ENCODE results near the gene RERE.

RERE gene

DNA sequence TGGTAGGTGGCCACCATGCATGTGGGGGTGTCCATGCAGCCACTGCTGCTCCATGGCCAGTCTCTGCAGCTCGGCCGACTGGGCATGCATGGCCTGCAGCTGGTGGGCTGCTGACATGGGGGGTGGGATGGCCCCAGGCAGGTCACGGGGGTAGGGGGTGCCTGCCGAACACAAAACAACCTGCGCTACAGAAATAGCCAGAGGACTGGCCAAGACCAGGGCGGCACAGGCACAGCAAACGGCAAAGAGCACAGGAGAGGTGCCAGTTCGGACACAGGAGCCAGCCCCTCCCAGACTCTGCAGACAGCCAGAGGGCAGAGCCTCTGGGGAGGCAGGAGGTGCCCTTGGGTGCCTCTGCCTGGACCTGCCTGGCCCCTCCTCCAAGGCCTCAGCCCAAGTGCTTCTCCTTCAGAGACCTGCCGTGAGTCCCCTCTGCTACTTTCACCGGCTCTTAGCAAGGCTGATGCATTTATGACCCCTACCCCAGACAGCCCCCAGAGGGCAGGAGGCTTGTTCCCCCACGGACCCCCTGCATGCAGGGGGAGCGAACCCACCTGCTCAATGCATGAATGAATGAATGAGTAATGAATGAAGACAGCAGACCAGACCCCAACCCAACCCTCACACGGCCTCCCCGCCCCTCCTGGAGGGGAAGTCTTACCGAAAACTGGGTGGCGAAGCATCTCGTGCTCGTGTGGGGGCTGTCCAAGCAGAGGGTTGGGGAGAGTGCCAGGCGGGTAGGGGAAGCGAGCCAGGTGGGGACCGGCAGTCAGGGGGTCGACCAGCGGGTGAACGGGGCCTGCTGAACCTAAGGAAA is 461.8 kb downstream of the RERE start:
- DNase-seq, result no peak

DNA sequence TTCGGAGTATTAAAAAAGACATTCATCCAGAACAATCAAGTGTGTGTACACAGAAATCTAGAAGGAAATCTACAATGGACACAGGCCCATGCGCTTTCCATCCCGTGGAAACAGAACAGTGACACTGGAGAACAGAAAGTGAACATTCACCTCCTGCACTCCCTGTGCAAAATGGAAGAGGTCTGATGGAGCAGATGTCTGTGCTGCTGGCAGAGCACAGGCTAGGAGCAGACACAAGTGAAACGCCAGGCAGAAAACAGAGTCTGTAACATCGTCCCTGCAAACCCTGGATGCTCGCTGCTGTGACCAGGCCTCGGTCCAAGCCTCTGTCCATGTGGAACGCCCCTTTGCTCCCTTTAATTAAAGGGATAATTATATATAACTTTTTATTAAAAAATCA is 463.4 kb downstream of the RERE start:
- DNase-seq, result no peak

DNA sequence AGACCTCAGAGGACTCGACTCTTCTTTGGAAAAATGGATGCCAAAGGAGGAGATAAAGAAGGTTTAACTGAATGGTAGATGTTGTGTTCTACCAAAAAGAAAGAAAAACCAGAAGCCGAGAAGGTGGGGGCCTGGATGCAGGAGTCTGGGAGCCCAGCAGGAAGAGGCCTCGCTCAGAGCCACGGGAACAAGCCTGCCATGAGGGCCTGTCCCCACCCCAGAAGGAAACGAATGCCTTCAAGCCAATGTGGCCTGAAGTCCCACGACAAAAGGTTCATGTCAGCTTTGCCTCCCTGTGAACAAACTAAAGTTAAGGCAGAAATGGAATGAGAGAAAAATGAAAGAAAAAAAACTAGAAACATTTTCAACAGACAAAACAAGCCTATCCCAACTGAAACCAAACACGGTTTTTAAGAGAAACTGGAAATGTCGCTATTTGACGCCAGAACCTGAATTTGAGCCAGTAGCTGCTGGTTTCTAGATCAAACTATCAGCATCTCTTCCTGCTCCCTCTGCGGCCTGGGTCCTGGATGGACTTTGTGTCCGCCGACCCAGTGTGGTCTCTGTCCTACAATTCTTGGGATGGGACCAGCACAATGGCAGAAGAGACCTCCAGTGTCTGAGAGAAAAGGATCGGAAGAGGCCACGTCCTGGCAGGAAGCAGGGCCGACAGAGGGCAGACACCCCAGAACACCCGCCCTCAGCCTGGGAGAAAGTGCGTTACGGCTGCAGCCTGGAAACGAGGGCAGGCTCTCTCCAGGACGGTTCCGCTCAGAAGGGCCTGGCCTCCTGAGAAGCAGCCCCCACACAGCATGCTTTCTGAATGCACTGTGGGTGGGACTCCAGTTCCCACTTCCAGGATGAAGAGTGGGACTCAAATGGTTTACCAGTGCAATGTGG is 464.3 kb downstream of the RERE start:
- DNase-seq, result no peak

DNA sequence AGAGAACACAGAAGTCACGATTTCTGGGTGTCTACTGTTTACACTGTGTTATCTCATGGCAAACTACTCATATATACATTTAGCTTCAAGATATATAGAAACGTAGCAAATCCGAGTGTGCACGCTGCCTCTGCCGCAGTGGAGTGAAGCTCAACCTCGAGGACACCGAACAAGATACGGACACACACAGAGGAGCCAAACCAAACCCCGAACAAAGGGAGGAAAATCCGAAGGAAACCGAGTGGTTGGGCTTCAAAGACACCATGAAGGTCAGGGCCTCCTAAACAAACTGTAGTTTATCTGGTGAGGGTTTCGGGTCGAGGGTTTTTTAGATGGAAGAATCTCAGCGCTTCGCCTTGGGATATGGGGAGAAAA is 465.0 kb downstream of the RERE start:
- no peak for DNase-seq

DNA sequence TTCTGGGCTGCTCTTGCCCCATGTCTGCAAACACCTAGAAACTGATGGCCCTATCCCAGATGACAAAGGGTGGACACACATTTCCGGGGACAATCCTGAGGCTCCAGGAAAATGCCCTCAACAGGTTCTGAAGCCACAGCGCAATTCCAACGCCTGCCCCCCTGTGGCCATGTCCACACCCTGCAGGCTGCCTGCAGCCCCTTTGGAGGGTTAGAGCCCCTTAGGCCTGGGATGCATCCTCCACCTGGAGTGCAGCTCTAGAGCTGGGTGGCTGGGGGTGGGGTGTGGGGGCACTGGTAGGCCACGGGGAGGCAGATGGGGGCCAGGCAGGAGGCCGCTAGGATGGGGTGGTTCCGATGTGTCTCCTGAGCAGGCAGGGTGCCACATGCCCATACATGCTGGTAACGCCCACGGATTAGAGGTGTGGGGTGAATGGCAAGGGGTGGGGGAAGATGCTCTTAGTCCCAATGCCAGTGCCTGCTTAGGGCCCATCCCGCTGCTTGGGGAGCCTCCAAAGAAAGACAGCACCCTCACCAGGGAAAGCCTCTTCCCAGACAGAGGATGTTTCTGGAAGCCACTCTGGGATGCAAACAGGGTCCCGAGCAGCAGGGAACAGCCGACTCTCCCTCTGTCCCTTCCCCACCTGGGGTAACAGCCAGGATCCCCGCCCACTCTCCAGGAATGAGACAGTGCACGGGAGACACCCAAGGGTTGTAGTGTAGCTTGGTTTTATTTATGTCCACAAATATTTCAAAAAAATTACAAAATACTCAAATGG is 465.6 kb downstream of the RERE start:
- no peak for DNase-seq

DNA sequence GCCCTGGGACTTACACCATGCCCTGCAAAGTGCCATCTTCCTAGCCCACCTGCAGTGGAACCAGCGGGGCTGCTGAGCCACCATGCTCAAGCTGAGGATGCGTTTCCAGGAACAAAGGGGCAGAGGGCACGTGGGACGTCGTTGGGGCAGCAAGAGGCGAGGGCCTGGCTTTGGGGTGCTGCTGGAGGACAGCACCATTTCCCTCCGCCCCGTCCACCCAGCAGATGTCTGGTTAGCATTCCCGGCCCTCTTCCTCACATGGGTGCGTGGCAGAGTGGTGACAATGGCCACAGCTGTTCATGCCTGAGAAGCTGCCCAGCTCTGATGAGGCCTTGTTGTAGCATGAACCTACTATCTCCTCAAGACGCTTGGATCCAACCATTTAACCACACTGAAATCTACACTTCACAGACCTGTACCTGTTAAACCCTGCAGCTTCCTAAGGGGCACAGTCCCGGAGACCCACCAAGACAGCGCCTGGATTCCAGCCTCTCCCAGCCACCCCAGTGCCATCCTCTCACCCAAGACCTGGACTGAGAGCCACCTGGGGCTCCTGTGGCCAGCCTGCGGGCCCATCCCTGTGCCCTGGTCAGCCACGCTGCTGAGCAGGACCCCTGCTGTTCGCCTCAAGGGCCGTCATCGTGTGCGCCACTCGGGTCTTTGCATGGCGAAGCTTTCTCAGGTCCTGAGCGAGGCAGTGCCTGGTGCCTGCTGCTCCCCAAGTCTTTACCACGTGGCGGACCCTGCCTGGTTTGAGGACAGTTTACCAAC is 466.3 kb downstream of the RERE start:
- no peak for DNase-seq

DNA sequence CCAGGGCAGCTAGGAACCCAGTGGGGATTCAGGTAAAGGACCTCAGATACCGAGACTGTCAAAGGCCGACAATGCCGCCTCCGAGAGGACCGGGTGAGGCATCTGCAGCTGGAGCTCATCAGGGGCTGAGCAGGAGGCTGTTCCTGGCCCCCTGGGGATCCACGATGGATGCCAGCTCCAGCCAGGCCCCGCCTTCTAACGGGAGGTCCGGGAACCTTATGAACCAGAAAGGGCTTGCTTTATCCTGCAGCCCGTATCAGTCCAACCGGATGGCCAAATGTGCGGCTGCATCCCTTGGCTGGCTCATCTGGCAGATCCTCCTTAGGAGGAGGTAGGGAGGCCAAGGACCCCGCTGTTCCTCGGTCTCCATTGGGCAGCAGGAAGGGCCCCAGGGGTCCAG is 467.5 kb downstream of the RERE start:
- DNase-seq, result no peak

DNA sequence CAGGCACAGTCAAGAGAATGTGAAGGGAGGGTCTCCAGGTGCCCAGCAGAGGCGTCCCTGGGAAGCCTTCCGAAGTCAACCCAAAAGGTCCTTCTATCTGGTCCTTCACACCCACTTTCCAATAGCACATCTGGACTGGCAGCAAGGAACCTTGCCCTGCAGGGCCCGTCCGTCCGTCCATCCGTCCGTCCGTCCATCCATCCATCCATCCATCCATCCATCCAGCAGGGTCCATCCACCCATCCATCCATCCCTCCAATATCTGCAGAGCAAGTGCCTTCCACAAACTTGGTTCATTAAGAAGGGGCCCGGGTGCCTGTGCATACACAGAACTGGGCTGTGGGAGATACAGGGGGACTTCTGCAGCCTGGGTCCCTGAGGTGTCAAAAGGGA is 468.0 kb downstream of the RERE start:
- no peak for DNase-seq

DNA sequence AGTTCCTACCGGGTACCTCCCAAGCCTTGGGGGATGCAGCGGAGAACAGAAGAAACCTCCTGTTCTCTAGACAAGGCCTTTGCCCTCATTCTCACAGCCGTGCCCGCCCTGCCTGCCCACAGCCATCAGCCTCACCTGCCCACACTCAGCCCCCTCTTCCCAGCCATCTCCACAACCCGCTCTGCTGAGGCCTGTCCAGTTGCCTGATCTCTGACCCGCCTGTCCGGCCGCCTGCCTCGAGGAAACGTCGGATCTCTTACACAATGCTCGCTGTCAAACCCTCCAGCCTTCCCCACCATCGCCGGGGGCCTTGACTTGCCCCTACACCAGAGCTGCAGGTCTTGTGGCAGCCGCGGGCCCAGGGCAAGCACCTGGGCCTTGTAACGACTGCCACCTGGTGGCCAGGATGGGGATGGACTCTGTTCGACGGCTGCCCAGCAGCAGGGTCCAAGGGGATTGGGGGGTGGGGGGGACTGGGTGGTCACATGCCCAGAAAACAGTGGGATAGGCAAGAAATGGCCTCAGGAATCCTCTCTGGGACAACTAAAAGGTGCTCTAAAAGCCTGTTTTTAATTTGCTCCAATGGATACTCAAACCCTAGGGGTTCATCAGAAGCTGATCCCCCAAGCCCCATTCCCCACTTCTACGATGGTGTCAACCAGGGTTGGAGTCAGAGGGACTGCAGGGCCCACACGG is 468.5 kb downstream of the RERE start:
- peak; percentile 70 for DNase-seq

DNA sequence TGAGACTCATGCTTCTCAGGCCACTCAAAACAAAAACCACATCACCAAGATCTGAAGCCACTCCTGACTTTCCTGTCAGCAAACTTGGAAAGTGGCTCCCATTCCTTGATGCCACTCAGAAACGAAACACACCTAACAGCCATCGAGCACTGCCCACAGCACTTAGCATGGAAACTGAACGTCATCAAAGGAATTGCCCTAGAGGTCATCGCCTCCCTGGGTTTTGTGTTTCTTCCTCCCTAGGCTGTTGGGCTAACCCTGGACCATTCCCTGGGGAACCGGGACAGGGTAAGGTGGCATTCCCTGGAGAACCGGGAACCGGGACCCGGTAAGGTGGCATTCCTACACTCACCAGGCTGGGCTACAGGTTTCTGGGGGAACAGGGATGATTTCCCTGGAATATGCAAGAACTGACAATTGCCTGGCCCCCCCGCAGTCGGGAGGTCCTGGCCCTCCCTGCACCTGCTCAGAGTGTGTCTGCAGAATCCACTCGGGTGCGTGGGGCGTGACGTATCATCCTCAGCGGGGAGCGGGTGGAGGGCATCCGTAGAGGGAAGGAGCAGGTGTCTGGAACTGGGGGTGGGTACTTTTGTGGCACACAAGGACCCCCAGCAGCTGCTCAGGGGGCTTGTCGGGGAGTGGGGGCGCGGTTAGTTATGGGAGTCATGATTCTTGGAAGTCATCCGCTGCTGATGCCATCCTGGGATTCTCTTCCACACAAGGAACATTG is 469.2 kb downstream of the RERE start:
- DNase-seq, result no peak

DNA sequence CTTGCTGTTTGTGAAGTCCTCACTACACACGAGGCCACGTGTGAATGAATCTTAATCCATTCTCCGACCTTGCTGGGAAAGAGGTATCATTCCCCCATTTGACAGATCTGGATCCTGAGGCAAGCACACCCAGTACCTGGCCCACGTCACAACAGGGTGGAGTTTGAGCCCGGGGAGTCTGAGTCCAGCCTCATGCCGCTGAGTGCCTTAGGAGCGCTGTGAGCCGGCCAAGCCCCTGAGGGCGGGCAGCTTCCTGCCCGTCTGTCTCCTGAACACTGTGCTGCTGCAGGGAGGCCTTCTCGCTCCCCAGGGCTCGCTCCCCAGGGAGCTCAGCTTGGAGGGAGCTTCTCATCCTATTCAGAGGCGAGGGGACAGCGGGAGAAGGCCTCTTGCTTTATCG is 469.8 kb downstream of the RERE start:
- DNase-seq, result no peak

DNA sequence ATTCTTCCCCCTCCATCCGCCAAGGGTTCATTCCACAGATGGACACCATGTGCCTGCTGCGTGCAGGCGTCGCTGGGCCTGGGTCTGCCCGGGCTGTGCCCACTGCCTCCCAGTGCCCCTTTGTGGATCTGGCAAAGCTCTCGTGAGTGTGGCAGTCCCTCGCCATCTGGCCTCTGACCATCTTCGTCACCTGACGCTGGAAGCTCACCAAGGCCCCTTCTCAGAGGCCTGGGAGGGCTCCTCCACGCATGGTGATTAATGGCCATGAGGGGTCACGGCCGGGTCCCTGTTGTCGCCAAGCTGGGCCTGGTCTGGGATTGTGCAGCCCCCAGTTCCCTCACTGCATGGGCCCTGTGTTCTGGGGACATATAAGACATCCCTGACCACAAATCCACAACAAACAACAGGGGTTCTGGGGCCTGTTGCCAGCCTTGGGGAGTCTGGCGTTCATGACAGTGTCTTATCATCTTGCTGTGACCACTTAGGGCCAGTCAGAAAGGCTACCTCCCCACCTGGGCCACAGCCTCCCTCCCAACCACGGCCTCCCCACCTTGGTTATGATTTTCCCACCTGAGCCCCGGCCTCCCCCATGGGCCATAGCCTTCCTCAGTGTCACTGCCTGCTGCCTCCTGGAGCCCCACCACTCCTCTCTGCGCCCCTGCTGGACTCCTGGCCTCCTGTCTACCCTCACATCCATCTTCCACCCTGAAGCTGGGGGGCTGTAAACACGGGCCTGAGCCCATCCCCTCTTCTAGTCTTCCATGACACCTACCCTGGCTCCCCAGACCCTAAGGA is 471.6 kb downstream of the RERE start:
- no peak for DNase-seq

DNA sequence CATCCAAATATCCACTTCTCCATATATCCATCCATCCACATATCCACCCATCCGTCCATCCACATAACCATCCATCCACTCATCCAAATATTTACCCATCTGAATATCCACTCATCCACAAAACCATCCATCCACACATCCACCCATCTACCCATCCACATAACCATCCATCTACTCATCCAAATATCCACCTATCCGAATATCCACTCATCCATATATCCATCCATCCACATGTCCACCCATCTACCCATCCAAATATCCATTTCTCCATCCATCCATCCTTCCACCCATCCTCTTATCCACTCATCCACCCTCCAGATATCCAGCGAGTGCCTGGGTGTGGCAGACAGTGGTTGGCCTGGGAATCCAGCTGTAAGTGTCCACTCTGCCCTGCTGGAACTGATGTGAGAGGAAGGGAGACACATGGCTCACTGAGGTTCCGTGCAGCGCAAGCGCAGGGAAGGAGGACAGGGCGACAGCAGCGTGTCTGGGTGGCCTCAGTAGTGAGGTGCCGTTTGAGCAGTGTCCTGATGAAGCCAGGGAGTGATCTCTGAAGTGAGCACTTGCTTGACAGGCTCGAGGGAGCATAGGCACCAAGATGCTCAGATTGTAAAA is 472.4 kb downstream of the RERE start:
- no peak for DNase-seq

DNA sequence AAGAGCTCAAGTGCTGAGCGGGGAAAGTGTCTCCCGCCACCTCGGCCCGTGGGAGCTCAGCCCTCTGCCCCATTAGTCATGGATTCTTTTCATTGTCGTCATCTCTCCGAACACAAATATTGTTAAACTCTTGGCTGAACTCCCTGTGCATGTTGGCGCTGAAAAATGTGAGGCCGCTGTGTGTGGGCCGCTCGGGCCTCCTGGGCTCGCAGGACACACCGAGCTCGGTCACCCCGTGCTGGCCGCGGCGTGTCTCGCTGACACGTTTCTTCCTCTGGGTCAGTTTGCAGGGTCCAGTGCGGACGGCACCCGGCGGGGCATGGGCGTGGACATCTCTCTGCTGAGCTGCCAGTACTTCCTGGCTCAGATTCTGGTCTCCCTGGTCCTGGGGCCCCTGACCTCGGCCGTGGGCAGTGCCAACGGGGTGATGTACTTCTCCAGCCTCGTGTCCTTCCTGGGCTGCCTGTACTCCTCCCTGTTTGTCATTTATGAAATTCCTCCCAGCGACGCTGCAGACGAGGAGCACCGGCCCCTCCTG is 473.9 kb downstream of the RERE start:
- no peak for DNase-seq

DNA sequence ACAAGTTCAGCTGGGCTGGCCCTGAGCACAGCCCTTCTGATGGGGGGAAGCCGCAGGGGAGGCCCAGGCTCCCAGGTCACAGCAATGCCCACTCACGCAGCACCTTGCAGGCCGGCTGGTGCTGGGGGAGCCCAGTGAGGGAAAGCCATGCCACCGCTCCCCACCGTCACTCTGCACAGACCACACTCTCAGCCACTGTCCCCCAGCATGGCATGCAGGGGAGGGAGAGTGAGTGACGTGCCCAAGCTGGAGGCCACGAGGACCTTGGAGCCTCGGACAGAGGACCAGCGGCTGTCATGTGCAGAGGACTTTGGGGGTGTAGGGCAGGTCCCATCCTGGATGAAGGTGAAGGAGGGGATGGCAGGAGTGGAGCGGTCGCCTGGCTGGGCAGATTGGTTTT is 474.4 kb downstream of the RERE start:
- no peak for DNase-seq

DNA sequence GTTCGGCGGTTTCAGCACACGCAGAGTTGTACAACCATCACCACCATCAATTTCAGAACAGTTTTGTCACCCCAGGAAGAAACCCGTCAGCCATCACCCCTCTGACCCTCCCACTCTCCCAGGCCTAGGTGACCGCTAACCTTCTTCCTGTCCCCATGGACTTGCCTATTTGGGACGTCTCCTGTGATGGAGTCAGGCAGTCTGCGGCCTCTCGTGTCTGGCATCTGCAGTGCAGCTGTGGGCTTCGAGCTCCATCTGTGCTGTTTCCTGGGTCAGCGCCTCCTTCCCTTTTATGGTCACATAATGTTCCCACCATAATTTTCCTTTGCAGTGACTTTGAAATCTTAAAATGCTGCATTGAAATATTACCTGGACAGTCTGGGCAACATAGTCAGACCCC is 475.1 kb downstream of the RERE start:
- no peak for DNase-seq

DNA sequence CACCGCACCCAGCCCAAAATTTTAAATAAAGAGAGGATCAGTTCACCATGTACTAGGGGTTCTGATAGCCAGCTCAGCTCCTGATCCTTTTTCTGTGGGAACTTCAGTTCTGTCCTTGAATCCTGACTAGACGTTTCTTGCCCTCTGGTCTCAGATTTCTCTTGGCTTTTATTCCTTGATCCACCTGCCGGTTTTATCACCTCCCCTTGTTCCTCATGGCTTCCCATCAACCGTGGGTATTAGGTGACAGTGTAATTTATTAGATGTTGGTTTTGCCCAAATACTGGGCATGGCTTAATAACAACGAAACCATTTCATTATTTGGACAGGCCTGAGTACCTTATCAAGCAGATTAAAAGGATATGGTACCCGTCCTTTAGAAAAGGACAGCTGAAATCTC is 477.0 kb downstream of the RERE start:
- DNase-seq, result no peak

DNA sequence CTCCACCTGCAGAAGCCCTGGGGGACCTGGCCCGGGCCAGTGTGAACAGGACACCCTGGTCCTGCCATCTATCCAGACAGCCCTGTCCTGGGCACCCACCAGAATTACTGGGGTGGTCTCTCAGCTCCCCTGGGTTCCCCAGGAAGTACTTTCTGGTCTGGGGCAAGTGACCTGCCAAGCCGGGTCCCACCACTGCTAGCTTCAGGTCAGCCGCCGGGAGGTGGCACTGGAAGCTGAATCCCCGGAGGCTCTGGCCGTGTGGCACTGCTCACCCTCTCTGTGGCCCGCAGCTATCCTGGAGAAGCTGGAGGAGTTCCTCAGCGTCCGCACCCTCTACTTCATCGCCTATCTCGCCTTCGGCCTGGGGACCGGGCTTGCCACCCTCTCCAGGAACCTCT is 478.2 kb downstream of the RERE start:
- no peak for DNase-seq

DNA sequence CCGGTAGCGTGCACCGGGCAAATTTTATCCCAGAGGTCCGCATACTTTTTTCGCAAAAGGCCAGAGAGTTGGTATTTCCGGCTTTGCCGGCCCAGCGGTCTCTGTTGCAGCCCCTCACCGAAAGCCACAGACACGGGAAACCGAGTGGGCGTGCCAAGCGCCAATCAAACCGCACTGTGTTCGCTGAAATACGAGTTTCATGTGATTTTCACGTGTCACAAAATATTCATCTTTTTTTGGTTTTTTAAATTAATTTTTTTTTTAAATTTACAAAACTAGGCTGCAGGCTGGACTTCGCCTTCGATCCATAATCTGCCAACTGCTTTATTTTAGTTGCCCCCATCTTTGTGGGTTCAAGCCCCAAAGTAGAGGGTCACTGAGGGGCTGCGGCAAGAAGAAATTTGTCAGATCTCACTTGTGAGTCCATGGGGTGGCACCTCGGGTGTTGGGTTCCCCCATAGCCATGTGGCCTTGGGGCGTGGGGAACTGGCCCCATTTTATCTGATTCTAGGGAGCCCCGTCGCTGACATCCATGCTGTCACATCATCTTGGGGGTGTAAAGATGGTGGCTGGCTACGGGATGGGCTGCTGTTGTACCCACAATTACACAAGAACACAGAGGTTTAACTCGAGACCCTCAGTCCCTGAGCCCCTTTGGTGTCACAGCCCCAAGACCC is 478.8 kb downstream of the RERE start:
- no peak for DNase-seq

Data from NCI-H1105 treated with DMSO at 0.1 percent for 48 hours (cell line).